Cardiac fibroblast (primary cell): ENCODE results near the gene METAP1D.

ENCODE experiments used
- DNase-seq, 2 donors: peaks; one replicate each; pipeline versions ENCODE4 v3.0.0 to v3.0.0-alpha.2; 2010; ENCODE audit warnings: low read depth in 2 of 2
- H3K4me3 ChIP-seq, 2 donors: replicated peaks in 1 of 2; 1 replicate in 1 of 2; 2 replicates in 1 of 2; pipeline ENCODE4 v1.5.1; 2011; ENCODE audit warnings: low read depth in 2 of 2, low read length in 2 of 2, mild to moderate bottlenecking in 2 of 2, moderate library complexity in 1 of 2
- CTCF ChIP-seq: IDR thresholded peaks from one replicate; pipeline ENCODE4 v1.5.1; 2011; ENCODE audit warnings: low read depth, mild to moderate bottlenecking, low read length, inconsistent platforms

METAP1D gene

GRCh38 chr2:172046866-172047565 is 47.3 kb downstream of the METAP1D start:
- TF ChIP-seq CTCF: no peak
- H3K4me3 ChIP-seq: no peak overlapping the region
- DNase-seq: no peak

- no peak for TF ChIP-seq CTCF
- H3K4me3 ChIP-seq: no peak overlapping the region
- no peak for DNase-seq
Measured at GRCh38 chr2:172047566-172048507, 48.1 kb downstream of the METAP1D start.

GRCh38 chr2:172048508-172049503 is 49.1 kb downstream of the METAP1D start:
- no peak for DNase-seq
- TF ChIP-seq CTCF: no peak
- H3K4me3 ChIP-seq: no peak overlapping the region

- no peak overlapping the region for H3K4me3 ChIP-seq
- no peak for DNase-seq
- TF ChIP-seq CTCF: no peak
Measured at GRCh38 chr2:172049567-172050120, 49.9 kb downstream of the METAP1D start.

- H3K4me3 ChIP-seq: no peak overlapping the region
- TF ChIP-seq CTCF: no peak
- no peak for DNase-seq
Measured at GRCh38 chr2:172050479-172051125, 50.8 kb downstream of the METAP1D start.
